Hippocampal formation (tissue), 2 donors: ENCODE data around the gene STXBP3.

Source experiments
- DNase-seq, 2 donors: peaks; one replicate each; lab custom pipeline; 2025; lab: John Stamatoyannopoulos, UW

Gene STXBP3

GRCh38 chr1:108803548-108803947, 57.1 kb downstream of the STXBP3 start:
- no peak for DNase-seq

- DNase-seq, result no peak
Observed at GRCh38 chr1:108808438-108808837, 62.0 kb downstream of the STXBP3 start.

GRCh38 chr1:108811611-108812010, 65.1 kb downstream of the STXBP3 start:
- no peak for DNase-seq

GRCh38 chr1:108813326-108813725, 66.9 kb downstream of the STXBP3 start:
- no peak for DNase-seq

GRCh38 chr1:108814343-108815125, 68.1 kb downstream of the STXBP3 start:
- peak; percentile 12 to 58 for DNase-seq

GRCh38 chr1:108815566-108815965, 69.1 kb downstream of the STXBP3 start:
- DNase-seq, result no peak

GRCh38 chr1:108816049-108816893, 69.8 kb downstream of the STXBP3 start:
- DNase-seq, result peak; percentile 77 to 97

GRCh38 chr1:108817016-108817415, 70.5 kb downstream of the STXBP3 start:
- DNase-seq, result peak; percentile 53 to 66

- DNase-seq, result no peak
Observed at GRCh38 chr1:108817811-108818210, 71.3 kb downstream of the STXBP3 start.

GRCh38 chr1:108819878-108820277, 73.4 kb downstream of the STXBP3 start:
- DNase-seq, result no peak

GRCh38 chr1:108823632-108824031, 77.2 kb downstream of the STXBP3 start:
- no peak for DNase-seq

GRCh38 chr1:108824051-108824450, 77.6 kb downstream of the STXBP3 start:
- DNase-seq, result no peak

GRCh38 chr1:108826081-108826635, 79.7 kb downstream of the STXBP3 start:
- DNase-seq, result no peak

GRCh38 chr1:108828074-108828961, 81.8 kb downstream of the STXBP3 start:
- DNase-seq, result peak; percentile 37 to 52

GRCh38 chr1:108829498-108829916, 83.0 kb downstream of the STXBP3 start:
- no peak for DNase-seq

- DNase-seq, result peak; percentile 34 to 45
Observed at GRCh38 chr1:108830119-108831008, 83.9 kb downstream of the STXBP3 start.

GRCh38 chr1:108831225-108831624, 84.8 kb downstream of the STXBP3 start:
- DNase-seq, result no peak

- DNase-seq, result no peak
Observed at GRCh38 chr1:108832929-108833328, 86.5 kb downstream of the STXBP3 start.

- no peak for DNase-seq
Observed at GRCh38 chr1:108841703-108842102, 95.2 kb downstream of the STXBP3 start.

GRCh38 chr1:108842525-108843181, 96.2 kb downstream of the STXBP3 start:
- DNase-seq, result no peak
